KMS-11 (cell line): Measurements from ENCODE around the gene TMEM242.

Source experiments
- H2AFZ ChIP-seq: fragments of 200-600 bp; sonication (generic); 2 replicates; pipeline ENCODE4 v1.6.1; 2016; ENCODE audit warnings: antibody characterized with exemption, mixed run types, low read depth
- H3K27ac ChIP-seq: fragments of 200-600 bp; sonication (generic); 2 replicates; pipeline ENCODE4 v1.6.1; 2016; ENCODE audit warnings: mild to moderate bottlenecking, mixed run types
- H3K27me3 ChIP-seq: fragments of 200-600 bp; sonication (generic); 2 replicates; pipeline ENCODE4 v1.6.1; 2017; ENCODE audit warnings: mild to moderate bottlenecking, low read depth, mixed run types, moderate library complexity; ENCODE audit not compliant: insufficient read depth
- H3K36me3 ChIP-seq: fragments of 200-600 bp; sonication (generic); 2 replicates; pipeline ENCODE4 v1.6.1; 2017; ENCODE audit warnings: mild to moderate bottlenecking, mixed run types; ENCODE audit not compliant: insufficient read depth
- H3K4me1 ChIP-seq: fragments of 200-600 bp; sonication (generic); 2 replicates; pipeline ENCODE4 v1.6.1; 2016; ENCODE audit warnings: mild to moderate bottlenecking, low read depth, mixed run types; ENCODE audit not compliant: poor library complexity, severe bottlenecking
- H3K4me2 ChIP-seq: fragments of 200-600 bp; sonication (generic); 2 replicates; pipeline ENCODE4 v1.7.0; 2016; ENCODE audit warnings: mild to moderate bottlenecking, mixed run types
- H3K4me3 ChIP-seq: fragments of 200-600 bp; sonication (generic); IDR thresholded peaks from 2 replicates; pipeline ENCODE4 v1.6.1; 2017; ENCODE audit warnings: low read depth, low read length, mixed read lengths; ENCODE audit not compliant: insufficient read depth
- H3K79me2 ChIP-seq: fragments of 200-600 bp; sonication (generic); 2 replicates; pipeline ENCODE4 v1.6.1; 2016; ENCODE audit warnings: low read depth, mixed run types; ENCODE audit not compliant: insufficient read depth
- H3K9ac ChIP-seq: fragments of 200-600 bp; sonication (generic); 2 replicates; pipeline ENCODE4 v1.6.1; 2016; ENCODE audit warnings: mild to moderate bottlenecking, mixed run types
- H4K20me1 ChIP-seq: fragments of 200-600 bp; sonication (generic); 2 replicates; pipeline ENCODE4 v1.6.1; 2016; ENCODE audit warnings: mild to moderate bottlenecking, mixed run types; ENCODE audit not compliant: insufficient read depth
- CTCF ChIP-seq: fragments of 200-600 bp; sonication (generic); conservative IDR thresholded peaks from 2 replicates; pipeline ENCODE4 v1.6.1; 2017; ENCODE audit warnings: low read depth, mild to moderate bottlenecking, antibody characterized with exemption, low read length, moderate library complexity, mixed read lengths

The TMEM242 gene

GRCh38 chr6:157305670-157306653 is 17.4 kb downstream of the TMEM242 start:
- Histone ChIP-seq H3K4me2 (no peak overlapping the region), H3K27me3 (no peaks in the 10 kb centered on the region), H3K27ac (no peak overlapping the region), H3K79me2 (no peaks in the 10 kb centered on the region), H4K20me1 (no peaks in the 10 kb centered on the region), H3K4me1 (no peaks in the 10 kb centered on the region), H2AFZ (no peak overlapping the region), H3K4me3 (no peak overlapping the region), H3K36me3 (no peaks in the 10 kb centered on the region), H3K9ac (no peak overlapping the region)
- no peak for TF ChIP-seq CTCF

- Histone ChIP-seq H3K79me2 (no peaks in the 10 kb centered on the region), H3K4me2 (no peak overlapping the region), H4K20me1 (no peaks in the 10 kb centered on the region), H2AFZ (no peak overlapping the region), H3K27ac (no peak overlapping the region), H3K4me1 (no peaks in the 10 kb centered on the region), H3K36me3 (no peaks in the 10 kb centered on the region), H3K9ac (no peak overlapping the region), H3K4me3 (no peak overlapping the region), H3K27me3 (no peaks in the 10 kb centered on the region)
- no peak for TF ChIP-seq CTCF
Measured at GRCh38 chr6:157304899-157305663, 18.2 kb downstream of the TMEM242 start.

GRCh38 chr6:157302736-157303135 is 20.6 kb downstream of the TMEM242 start:
- H3K27ac ChIP-seq, result no peak overlapping the region
- H3K4me1 ChIP-seq, result no peaks in the 10 kb centered on the region
- no peak overlapping the region for H3K9ac ChIP-seq
- no peaks in the 10 kb centered on the region for H3K79me2 ChIP-seq
- no peaks in the 10 kb centered on the region for H4K20me1 ChIP-seq
- no peak overlapping the region for H2AFZ ChIP-seq
- no peaks in the 10 kb centered on the region for H3K27me3 ChIP-seq
- no peaks in the 10 kb centered on the region for H3K36me3 ChIP-seq
- H3K4me2 ChIP-seq, result no peak overlapping the region
- H3K4me3 ChIP-seq, result no peak overlapping the region
- TF ChIP-seq CTCF, result no peak

GRCh38 chr6:157300436-157300835 is 22.9 kb downstream of the TMEM242 start:
- H2AFZ ChIP-seq, result no peak overlapping the region
- no peaks in the 10 kb centered on the region for H3K36me3 ChIP-seq
- H3K27me3 ChIP-seq, result no peaks in the 10 kb centered on the region
- H3K4me2 ChIP-seq, result no peak overlapping the region
- no peaks in the 10 kb centered on the region for H3K79me2 ChIP-seq
- H3K4me3 ChIP-seq, result no peak overlapping the region
- H3K4me1 ChIP-seq, result no peaks in the 10 kb centered on the region
- H3K27ac ChIP-seq, result no peak overlapping the region
- H4K20me1 ChIP-seq, result no peaks in the 10 kb centered on the region
- H3K9ac ChIP-seq, result no peak overlapping the region
- TF ChIP-seq CTCF, result no peak
